NCI-H146 (cell line): Measurements from ENCODE around the gene NFIC.
"Not testable (repeated sequence)": the region's sequence is repeated elsewhere in the genome, so short reads cannot be mapped to it uniquely, and the experiment has no call there.

Source experiments
- DNase-seq: peaks from one replicate; lab custom pipeline; 2025; lab: John Stamatoyannopoulos, UW

The NFIC gene

GRCh38 chr19:3423183-3423829 lies 56.9 kb downstream of the NFIC start:
- DNase-seq, result no peak

GRCh38 chr19:3426433-3426832 lies 60.0 kb downstream of the NFIC start:
- DNase-seq, result no peak

DNA sequence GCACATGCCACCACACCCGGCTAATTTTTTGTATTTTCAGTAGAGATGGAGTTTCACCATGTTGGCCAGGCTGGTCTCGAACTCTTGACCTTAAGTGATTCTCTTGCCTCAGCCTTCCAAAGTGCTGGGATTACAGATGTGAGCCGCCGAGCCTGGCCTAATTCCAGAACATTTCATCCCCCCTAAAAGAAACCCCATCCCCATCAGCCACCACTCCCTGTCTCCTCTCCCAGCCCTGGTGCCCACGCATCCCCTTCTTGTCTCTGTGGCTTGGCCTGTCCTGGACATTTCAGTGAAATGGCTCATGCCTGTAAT lies 63.9 kb downstream of the NFIC start:
- DNase-seq, result not testable (repeated sequence)

DNA sequence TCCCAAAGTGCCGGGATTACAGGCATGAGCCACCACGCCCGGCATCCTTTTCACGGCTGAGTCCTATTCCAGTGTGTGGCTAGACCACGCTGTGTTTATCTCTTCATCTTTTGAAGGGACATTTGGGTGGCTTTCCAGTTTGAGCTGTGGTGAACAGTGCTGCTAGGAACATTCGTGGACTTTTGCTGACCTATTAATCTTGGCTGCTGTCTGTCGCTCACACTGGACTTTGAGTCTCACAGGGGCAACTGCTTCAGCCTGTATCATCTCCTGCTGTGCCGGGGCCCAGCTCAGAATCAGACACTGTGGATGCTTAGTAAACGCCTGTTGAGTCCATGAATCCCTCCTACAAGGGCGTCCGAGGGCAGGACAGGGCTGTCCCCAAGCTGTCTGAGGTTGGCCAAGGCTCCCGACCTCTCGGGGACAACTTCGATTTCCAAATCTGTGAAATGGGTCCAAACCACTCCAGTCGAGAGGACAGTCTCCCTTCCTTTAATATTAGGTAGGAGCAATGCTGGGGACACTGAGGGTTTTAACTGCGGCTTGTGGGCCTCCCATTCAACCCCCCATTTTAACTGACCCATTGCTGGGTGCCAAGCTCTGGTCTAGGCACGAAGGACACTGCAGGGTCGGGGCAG lies 65.5 kb downstream of the NFIC start:
- no peak for DNase-seq

GRCh38 chr19:3433313-3433712 lies 66.9 kb downstream of the NFIC start:
- DNase-seq, result no peak

DNA sequence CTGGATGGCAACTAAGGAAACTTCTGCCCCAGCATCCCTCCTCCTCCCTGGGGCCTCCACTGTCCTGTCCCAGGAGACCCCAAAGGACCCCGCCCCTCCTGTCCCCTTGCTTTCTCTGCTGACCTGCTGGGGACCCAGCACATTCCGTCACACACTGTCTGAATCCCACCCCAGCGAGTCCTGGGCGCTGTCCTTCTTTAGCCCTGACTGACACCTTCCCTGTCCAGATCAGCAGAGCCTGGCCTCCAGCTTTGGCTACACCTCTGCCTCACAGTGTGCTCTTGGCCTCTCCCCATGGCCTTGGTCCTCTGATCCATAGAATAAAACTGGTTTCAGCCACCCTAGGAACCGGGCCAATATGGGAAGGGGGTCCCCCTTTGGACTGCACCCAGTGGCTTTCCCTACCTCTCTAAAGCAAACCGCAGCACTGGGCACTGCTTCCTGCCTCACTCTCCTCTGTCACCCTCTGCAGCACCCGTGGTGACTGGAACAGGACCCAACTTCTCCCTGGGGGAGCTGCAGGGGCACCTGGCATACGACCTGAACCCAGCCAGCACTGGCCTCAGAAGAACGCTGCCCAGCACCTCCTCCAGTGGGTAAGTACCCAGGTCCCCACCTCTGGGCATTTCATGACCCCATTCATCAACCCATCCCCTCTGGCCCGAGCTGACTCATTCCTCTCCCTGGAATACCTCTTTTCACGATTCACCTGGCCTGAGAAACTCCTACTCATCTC lies 67.6 kb downstream of the NFIC start:
- DNase-seq, result no peak

- DNase-seq, result peak; percentile 89
These were observed 68.5 kb downstream of the NFIC start for GRCh38 chr19:3434630-3435553.

DNA sequence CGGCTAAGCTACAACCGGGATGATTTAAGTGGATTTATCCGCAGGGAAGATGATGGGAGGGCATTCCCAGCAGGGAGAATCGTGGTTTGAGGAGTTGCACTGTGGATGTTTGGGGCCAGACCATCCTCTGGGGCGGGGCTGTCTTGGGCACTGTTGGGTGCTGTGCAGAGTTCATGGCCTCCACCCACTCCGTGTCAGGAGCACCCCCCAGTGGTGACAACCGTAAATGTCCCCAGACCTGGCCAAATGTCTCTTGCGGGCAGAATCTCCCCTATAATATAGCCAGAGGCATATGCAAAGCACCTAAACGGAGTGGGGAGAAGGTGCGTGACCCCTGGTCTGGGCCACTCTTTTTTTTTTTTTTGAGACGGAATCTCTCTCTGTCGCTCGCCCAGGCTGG lies 73.7 kb downstream of the NFIC start:
- DNase-seq, result no peak

GRCh38 chr19:3441089-3441985 lies 75.0 kb downstream of the NFIC start:
- DNase-seq, result no peak

GRCh38 chr19:3441986-3442329 lies 75.6 kb downstream of the NFIC start:
- DNase-seq, result no peak

DNA sequence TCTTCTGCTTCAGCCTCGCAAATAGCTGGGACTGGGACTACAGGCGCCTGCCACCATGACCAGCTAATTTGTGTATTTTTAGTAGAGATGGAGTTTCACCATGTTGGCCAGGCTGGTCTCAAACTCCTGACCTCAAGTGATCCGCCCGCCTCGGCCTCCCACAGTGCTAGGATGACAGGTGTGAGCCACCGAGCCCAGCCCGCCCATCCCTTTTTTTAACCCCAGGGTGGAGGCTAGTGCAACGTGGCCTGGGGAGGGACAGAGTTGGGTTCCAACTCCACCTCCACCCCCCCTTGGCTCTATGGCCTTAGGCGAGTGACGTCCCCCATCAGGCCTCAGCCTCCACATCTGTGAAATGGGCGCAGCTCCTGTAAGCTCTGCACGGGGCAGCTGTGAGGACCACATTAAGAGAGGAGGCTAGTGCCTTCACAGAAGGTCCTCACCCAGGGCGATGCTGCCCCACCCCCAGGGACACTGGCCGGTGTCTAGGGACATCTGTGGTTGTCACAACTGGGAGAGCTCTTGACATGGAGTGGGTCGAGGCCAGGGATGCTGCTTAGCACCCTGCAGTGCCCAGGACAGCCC lies 76.2 kb downstream of the NFIC start:
- DNase-seq, result no peak

DNA sequence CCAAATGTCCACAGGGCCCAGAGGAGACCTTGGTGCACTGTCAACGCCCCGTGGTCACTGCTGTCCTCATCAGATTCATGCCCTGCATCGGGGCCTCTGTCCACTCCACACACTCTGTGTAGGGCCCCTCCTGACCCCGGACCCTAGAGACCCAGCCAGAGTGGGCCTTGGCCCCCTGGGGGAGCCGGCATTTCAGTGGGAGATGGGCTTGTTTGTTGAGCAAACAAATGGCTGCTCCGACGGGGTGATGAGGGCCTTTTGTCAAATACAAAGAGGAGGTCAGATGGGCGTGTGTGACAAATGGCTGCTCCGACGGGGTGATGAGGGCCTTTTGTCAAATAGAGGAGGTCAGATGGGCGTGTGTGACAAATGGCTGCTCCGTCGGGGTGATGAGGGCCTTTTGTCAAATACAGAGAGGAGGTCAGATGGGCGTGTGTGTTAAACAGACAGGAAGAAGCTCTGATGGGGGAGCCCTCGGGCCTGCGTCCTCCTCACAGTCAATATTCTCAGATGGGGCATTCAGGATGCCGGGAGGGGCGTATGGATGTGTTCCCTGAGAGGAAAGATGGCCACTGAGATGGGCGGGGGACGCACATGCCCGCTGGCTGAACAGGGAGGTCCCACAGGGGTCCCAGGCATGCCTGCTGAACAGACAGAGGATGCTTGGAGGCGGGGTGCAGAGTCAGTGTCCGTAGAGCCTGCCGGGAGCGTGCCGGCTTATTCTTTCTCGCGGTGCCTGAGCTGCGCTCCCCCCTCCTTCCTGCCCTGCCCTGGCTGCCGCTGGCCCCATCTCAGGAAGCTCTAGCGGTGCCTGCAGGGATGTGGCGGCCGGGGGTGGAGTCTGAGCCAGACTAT lies 77.7 kb downstream of the NFIC start:
- peak; percentile 80 for DNase-seq

GRCh38 chr19:3444695-3445234 lies 78.4 kb downstream of the NFIC start:
- no peak for DNase-seq

- not testable (repeated sequence) for DNase-seq
These were observed 80.3 kb downstream of the NFIC start for GRCh38 chr19:3446657-3447056.

DNA sequence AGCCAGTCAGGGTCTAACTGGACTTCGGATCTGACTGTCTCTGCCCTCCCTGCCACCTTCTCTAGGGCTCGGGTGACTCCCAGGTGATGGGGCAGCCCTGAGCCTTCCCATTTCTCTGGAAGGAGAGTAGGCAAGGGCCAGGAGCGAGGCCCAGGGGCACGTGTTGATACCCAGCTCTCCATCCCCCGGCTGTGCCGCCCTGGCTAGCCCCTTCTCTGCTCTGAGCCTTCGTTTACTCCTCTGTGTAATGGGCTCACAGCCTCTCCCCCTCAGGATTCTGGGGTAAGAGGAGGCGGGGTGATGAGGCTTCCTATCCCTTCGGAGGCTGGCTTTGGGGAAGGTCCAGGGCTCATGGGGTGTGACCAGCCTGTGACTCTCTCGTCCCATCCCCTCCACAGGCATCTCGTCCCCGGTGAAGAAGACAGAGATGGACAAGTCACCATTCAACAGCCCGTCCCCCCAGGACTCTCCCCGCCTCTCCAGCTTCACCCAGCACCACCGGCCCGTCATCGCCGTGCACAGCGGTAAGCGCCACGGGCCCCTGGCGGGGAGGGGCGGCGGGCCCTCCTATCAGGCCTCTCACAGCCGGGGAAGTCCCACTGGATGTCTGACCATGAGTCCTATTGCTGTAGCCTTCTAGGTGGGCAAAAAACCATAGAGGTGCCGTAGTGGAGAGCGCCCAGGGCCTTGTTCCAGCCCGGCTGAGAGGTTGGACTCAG lies 82.4 kb downstream of the NFIC start:
- DNase-seq, result no peak

DNA sequence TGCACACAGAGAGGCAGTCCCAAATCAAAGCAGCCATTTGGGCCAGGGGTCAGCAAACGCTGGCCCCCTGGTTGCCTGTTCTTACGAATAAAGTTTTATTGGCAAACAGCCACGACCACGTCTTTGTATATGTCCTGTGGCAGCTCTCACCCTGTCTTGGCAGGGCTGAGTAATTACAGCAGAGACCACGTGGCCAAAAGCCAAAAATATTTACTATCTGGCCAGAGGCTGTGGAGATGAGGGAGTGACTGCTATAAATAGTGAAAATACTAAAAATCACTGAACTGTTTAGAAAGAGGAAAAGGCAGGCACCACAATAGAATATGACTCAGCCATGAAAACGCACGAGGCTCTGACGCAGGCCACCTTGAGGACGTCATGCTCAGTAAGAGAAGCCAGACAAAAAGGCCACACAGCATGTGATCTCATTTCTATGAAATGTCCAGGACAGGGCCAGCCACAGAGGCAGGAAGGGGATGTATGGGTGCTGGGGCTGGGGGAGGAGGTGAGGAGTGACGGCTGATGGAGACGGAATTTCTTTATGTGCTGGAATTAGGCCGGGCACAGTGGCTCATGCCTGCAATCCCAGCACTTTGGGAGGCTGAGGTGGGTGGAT lies 84.5 kb downstream of the NFIC start:
- DNase-seq, result no peak

DNA sequence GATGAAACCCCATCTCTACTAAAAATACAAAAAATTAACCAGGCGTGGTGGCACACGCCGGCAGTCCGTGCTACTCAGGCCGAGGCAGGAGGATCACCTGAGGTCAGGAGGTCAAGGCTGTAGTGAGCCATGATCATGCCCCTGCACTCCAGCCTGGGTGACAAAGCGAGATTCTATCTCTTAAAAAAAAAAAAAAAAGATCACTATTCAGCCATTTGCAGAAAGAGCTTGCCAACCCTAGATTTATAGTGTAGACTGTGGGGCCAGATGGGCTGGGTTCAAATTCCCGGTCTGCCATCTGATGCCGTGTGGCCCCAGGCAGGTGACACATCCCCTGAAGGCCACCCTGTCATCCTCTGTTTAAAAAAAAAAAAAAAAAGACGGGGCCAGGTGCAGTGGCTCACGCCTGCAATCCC lies 85.1 kb downstream of the NFIC start:
- no peak for DNase-seq

DNA sequence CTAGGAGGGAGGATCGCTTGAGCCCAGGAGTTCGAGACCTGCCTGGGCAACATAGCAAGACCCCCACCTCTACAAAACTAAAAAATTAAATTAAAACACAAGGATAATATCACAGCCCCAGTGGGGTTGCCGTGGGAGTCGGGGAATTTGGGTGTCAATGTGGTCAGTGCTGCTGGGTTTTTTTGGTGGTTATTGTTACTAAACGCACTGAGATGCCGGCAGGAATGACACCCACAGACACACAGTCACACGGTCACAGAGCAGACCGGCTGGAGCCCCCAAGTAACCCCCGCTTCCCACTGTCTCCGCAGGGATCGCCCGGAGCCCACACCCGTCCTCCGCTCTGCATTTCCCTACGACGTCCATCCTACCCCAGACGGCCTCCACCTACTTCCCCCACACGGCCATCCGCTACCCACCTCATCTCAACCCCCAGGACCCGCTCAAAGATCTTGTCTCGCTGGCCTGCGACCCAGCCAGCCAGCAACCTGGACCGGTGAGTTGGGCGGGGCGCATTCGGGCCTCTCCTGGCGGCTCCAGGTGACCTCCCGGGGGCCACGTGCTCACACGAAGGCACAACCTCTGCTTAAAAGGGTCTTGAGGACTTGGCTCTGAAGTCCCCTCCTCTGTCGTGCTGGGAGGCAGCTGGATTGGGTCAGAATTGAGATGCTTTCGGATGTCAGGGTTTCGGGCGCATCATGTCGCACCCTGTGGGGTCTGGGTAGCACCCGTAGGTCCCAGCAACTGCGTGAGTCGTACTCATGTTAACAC lies 86.0 kb downstream of the NFIC start:
- DNase-seq, result no peak
